Chondrocyte (in vitro differentiated cells): ENCODE results near the gene IL1RAP. TPM values are rescaled to one million over a fixed set of nuclear protein-coding genes. Genes with fewer than 3 reads are reported as not detected.

ENCODE experiments used
- DNase-seq: peaks from one replicate; pipeline ENCODE4 v3.0.0; 2021; ENCODE audit warnings: mixed read lengths, low spot score
- H3K27ac Mint-ChIP-seq: one replicate; pipeline ENCODE4 v1.8.0; 2021; ENCODE audit warnings: mild to moderate bottlenecking, moderate library complexity, mixed read lengths; ENCODE audit not compliant: unreplicated experiment
- H3K27me3 Mint-ChIP-seq: 2 replicates; pipeline ENCODE4 v1.8.0; 2021; ENCODE audit warnings: low read depth, mixed read lengths
- H3K36me3 Mint-ChIP-seq: 2 replicates; pipeline ENCODE4 v1.8.0; 2021; ENCODE audit warnings: low read depth, mixed read lengths
- H3K4me1 Mint-ChIP-seq: 2 replicates; pipeline ENCODE4 v1.8.0; 2021; ENCODE audit warnings: low read depth, mild to moderate bottlenecking, mixed read lengths
- H3K4me3 Mint-ChIP-seq: one replicate; pipeline ENCODE4 v1.8.0; 2021; ENCODE audit warnings: mild to moderate bottlenecking, moderate library complexity, mixed read lengths; ENCODE audit not compliant: unreplicated experiment
- H3K9me3 Mint-ChIP-seq: 2 replicates; pipeline ENCODE4 v1.8.0; 2021; ENCODE audit warnings: low read depth, mixed read lengths
- CTCF ChIP-seq: fragments of 200-600 bp; sonication (generic); IDR thresholded peaks from 2 replicates; pipeline ENCODE4 v1.5.0; 2021; ENCODE audit warnings: antibody characterized with exemption, mild to moderate bottlenecking, moderate library complexity
- total RNA-seq: library from RNA; stranded (reverse); gene quantifications from 3 replicates; pipeline ENCODE4 v1.2.1, GENCODE V29; 2021

Gene IL1RAP
- total RNA-seq, 1 donor from 2014 or later, result 30.4 TPM

- no peak for TF ChIP-seq CTCF
- Mint-ChIP-seq H3K4me3 (no peak overlapping the region), H3K27me3 (peaks cover 15% of the 10 kb centered on the region), H3K4me1 (no peaks in the 10 kb centered on the region), H3K9me3 (no peaks in the 10 kb centered on the region), H3K27ac (no peak overlapping the region), H3K36me3 (no peaks in the 10 kb centered on the region)
- no peak for DNase-seq
These were observed 19.0 kb upstream of the IL1RAP start for GRCh38 chr3:190494907-190495306.

- Mint-ChIP-seq H3K4me3 (no peak overlapping the region), H3K36me3 (no peaks in the 10 kb centered on the region), H3K27me3 (peaks cover 13% of the 10 kb centered on the region), H3K9me3 (no peaks in the 10 kb centered on the region), H3K27ac (no peak overlapping the region), H3K4me1 (no peaks in the 10 kb centered on the region)
- DNase-seq, result no peak
- no peak for TF ChIP-seq CTCF
These were observed 18.5 kb upstream of the IL1RAP start for GRCh38 chr3:190495354-190495753.

- Mint-ChIP-seq H3K4me1 (no peaks in the 10 kb centered on the region), H3K36me3 (no peaks in the 10 kb centered on the region), H3K27me3 (peaks cover 9% of the 10 kb centered on the region), H3K27ac (no peak overlapping the region), H3K4me3 (no peak overlapping the region), H3K9me3 (no peaks in the 10 kb centered on the region)
- TF ChIP-seq CTCF, result no peak
- no peak for DNase-seq
These were observed 18.1 kb upstream of the IL1RAP start for GRCh38 chr3:190495796-190496195.

- Mint-ChIP-seq H3K4me1 (no peaks in the 10 kb centered on the region), H3K4me3 (no peak overlapping the region), H3K9me3 (no peaks in the 10 kb centered on the region), H3K27ac (no peak overlapping the region), H3K36me3 (no peaks in the 10 kb centered on the region), H3K27me3 (peaks cover 6% of the 10 kb centered on the region)
- DNase-seq, result no peak
- no peak for TF ChIP-seq CTCF
These were observed 17.0 kb upstream of the IL1RAP start for GRCh38 chr3:190496859-190497258.

GRCh38 chr3:190497811-190498210 is 16.1 kb upstream of the IL1RAP start:
- no peak for DNase-seq

More at GRCh38 chr3:190497811-190498210, 16.1 kb upstream of the IL1RAP start:
- no peak overlapping the region for H3K27ac Mint-ChIP-seq
- H3K36me3 Mint-ChIP-seq, result no peaks in the 10 kb centered on the region
- TF ChIP-seq CTCF, result no peak
- peaks cover 6% of the 10 kb centered on the region for H3K27me3 Mint-ChIP-seq
- no peak overlapping the region for H3K4me3 Mint-ChIP-seq
- no peaks in the 10 kb centered on the region for H3K4me1 Mint-ChIP-seq
- no peaks in the 10 kb centered on the region for H3K9me3 Mint-ChIP-seq
